Activated T-cell treated with anti-CD3 and anti-CD28 coated beads, Interleukin-2, amount 50 U/mL, for 4 hours (primary cell): ENCODE results near the gene WDFY2. TPM values are rescaled to one million over a fixed set of nuclear protein-coding genes. Genes with fewer than 3 reads are reported as not detected.

Experiments used
- ATAC-seq, 2 donors: fragments of 200-7000 bp; cut with Tn5 transposase; one replicate each; pipeline ENCODE4 v1.10.0; 2021
- DNase-seq: peaks from one replicate; pipeline ENCODE4 v3.0.0-alpha.2; 2020
- H3K27me3 Mint-ChIP-seq: one replicate; pipeline ENCODE4 v1.8.0; 2021; ENCODE audit warnings: low read depth, mixed read lengths
- H3K36me3 Mint-ChIP-seq: one replicate; pipeline ENCODE4 v1.8.0; 2022; ENCODE audit warnings: mixed read lengths; ENCODE audit not compliant: insufficient read depth
- H3K4me1 Mint-ChIP-seq: one replicate; pipeline ENCODE4 v1.8.0; 2021; ENCODE audit warnings: low read depth, mixed read lengths
- H3K4me3 Mint-ChIP-seq: one replicate; pipeline ENCODE4 v1.8.0; 2021; ENCODE audit warnings: mild to moderate bottlenecking, moderate library complexity, mixed read lengths
- H3K9me3 Mint-ChIP-seq: one replicate; pipeline ENCODE4 v1.8.0; 2021; ENCODE audit warnings: mixed read lengths
- total RNA-seq, 3 donors: library from RNA; stranded (reverse); gene quantifications; one replicate each; pipeline ENCODE4 v1.2.1, GENCODE V29; 2021

WDFY2 gene
- total RNA-seq, 3 donors from 2014 or later = 4.9 to 6.7 (median 6.3) TPM

GRCh38 chr13:51778392-51778791, 194.1 kb downstream of the WDFY2 start:
- ATAC-seq (no peak), DNase-seq (no peak)
- Mint-ChIP-seq H3K4me3 (no peak overlapping the region), H3K4me1 (no peaks in the 10 kb centered on the region), H3K9me3 (no peaks in the 10 kb centered on the region), H3K36me3 (peaks cover 7% of the 10 kb centered on the region), H3K27me3 (no peaks in the 10 kb centered on the region)

GRCh38 chr13:51780099-51780498, 195.8 kb downstream of the WDFY2 start:
- H3K9me3 Mint-ChIP-seq = no peaks in the 10 kb centered on the region
- ATAC-seq = no peak

GRCh38 chr13:51781246-51782022, 197.2 kb downstream of the WDFY2 start:
- Mint-ChIP-seq H3K4me1 (no peaks in the 10 kb centered on the region), H3K4me3 (no peak overlapping the region), H3K36me3 (peaks cover 7% of the 10 kb centered on the region), H3K27me3 (no peaks in the 10 kb centered on the region), H3K9me3 (no peaks in the 10 kb centered on the region)
- ATAC-seq (peak; percentile 58 to 63), DNase-seq (no peak)

More at GRCh38 chr13:51780099-51780498, 195.8 kb downstream of the WDFY2 start:
- no peaks in the 10 kb centered on the region for H3K4me1 Mint-ChIP-seq
- no peak overlapping the region for H3K4me3 Mint-ChIP-seq
- H3K27me3 Mint-ChIP-seq = no peaks in the 10 kb centered on the region
- DNase-seq = no peak
- H3K36me3 Mint-ChIP-seq = peaks cover 7% of the 10 kb centered on the region

GRCh38 chr13:51782026-51782710, 197.9 kb downstream of the WDFY2 start:
- DNase-seq = no peak
- peaks cover 7% of the 10 kb centered on the region for H3K36me3 Mint-ChIP-seq
- no peak overlapping the region for H3K4me3 Mint-ChIP-seq
- no peak for ATAC-seq
- H3K4me1 Mint-ChIP-seq = no peaks in the 10 kb centered on the region
- no peaks in the 10 kb centered on the region for H3K27me3 Mint-ChIP-seq
- H3K9me3 Mint-ChIP-seq = no peaks in the 10 kb centered on the region

GRCh38 chr13:51783428-51784094, 199.3 kb downstream of the WDFY2 start:
- Mint-ChIP-seq H3K27me3 (no peaks in the 10 kb centered on the region), H3K4me1 (no peaks in the 10 kb centered on the region), H3K4me3 (no peak overlapping the region), H3K36me3 (peaks cover 11% of the 10 kb centered on the region), H3K9me3 (no peaks in the 10 kb centered on the region)
- DNase-seq (no peak), ATAC-seq (no peak)

GRCh38 chr13:51784097-51784496, 199.8 kb downstream of the WDFY2 start:
- no peaks in the 10 kb centered on the region for H3K9me3 Mint-ChIP-seq
- ATAC-seq (no peak), DNase-seq (no peak)
- no peak overlapping the region for H3K4me3 Mint-ChIP-seq
- H3K27me3 Mint-ChIP-seq = no peaks in the 10 kb centered on the region
- H3K36me3 Mint-ChIP-seq = peaks cover 10% of the 10 kb centered on the region
- H3K4me1 Mint-ChIP-seq = no peaks in the 10 kb centered on the region

DNA sequence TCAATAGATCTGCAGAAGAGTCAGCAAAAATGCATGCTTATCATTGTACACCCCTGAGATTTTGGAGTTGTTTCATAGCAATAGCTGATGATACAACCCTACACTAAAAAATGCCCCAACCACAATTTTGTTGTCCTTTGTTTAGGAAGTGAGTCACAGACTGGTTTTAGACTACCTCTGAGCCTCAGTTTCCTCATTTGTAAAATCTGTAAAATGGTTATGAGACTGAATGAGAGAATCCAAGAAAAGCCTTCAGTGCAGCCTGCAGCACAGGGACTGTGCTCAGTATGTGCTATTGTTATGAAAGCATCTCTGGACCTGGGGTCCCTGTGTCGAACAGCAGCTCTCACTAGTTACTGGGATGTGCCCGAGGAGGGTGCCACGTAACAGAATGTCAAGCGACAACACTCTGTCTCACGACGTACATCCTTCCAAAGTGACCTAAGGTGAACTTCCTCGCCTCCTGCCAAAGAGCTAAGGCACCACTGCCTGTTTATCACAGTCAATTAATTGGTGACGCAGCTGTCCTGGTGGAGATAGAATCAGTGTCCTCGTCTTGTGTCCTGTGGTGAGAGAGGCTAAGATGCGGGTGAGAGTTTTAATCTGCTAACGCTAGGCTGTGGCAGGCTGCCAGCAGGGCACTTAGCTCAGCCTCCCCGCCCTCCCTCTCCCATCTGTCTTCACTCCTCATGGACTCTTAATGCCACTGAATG, 201.6 kb downstream of the WDFY2 start:
- peaks cover 14% of the 10 kb centered on the region for H3K36me3 Mint-ChIP-seq
- H3K27me3 Mint-ChIP-seq = no peaks in the 10 kb centered on the region
- no peaks in the 10 kb centered on the region for H3K4me1 Mint-ChIP-seq
- ATAC-seq = no peak
- H3K9me3 Mint-ChIP-seq = no peaks in the 10 kb centered on the region
- H3K4me3 Mint-ChIP-seq = no peak overlapping the region
- no peak for DNase-seq

DNA sequence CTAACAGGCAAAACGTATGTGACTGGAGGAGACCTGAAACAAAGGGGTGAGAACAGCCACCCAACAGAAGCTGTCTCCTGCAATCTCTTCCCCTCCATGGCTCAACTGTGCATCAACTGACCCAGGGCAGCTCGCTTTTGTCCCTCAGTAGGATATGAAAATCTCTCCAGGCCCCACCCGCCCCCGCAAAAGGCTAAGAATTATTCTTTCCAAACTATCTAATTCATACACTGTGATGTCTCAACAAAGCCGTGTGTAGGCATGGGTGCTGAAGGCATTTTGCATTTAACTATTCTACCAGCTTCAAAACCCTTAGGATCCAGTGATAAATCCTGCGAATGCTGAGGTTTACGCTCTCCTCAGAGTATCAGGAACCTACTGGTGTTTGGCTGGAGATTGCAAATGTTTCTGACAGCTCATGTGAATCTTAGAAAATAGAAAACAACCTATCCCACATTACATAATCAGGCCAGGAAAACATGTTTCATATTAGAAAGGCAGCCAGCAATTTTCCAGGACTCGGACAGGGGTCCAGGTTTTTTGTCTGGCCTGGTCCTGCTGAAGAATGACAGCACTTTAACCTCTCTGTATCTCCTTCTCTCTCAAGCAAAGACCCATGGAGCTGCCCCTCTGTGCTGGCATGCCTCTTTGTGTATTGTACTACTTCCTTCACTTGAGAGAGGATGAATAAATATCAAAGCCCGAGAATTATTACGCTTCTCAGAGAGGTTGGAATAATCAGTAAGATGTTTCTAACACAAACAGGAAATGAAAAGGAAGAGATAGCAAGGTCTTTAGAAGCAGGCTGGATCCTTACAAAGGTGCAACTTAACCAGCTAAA, 202.4 kb downstream of the WDFY2 start:
- DNase-seq = no peak
- Mint-ChIP-seq H3K27me3 (no peaks in the 10 kb centered on the region), H3K36me3 (peaks cover 15% of the 10 kb centered on the region), H3K4me1 (no peaks in the 10 kb centered on the region), H3K4me3 (no peak overlapping the region), H3K9me3 (no peaks in the 10 kb centered on the region)
- ATAC-seq = no peak

- DNase-seq (peak; percentile 50), ATAC-seq (peak; percentile 95 to 96)
- peaks cover 24% of the 10 kb centered on the region for H3K4me1 Mint-ChIP-seq
- H3K36me3 Mint-ChIP-seq = peaks cover 17% of the 10 kb centered on the region
- no peaks in the 10 kb centered on the region for H3K27me3 Mint-ChIP-seq
- H3K4me3 Mint-ChIP-seq = no peak overlapping the region
- no peaks in the 10 kb centered on the region for H3K9me3 Mint-ChIP-seq
These were observed 209.5 kb downstream of the WDFY2 start for GRCh38 chr13:51793570-51794271.

GRCh38 chr13:51794964-51795363, 210.7 kb downstream of the WDFY2 start:
- Mint-ChIP-seq H3K4me3 (no peak overlapping the region), H3K36me3 (peaks cover 13% of the 10 kb centered on the region), H3K4me1 (peaks cover 24% of the 10 kb centered on the region), H3K9me3 (no peaks in the 10 kb centered on the region), H3K27me3 (no peaks in the 10 kb centered on the region)
- DNase-seq (no peak), ATAC-seq (no peak)

DNA sequence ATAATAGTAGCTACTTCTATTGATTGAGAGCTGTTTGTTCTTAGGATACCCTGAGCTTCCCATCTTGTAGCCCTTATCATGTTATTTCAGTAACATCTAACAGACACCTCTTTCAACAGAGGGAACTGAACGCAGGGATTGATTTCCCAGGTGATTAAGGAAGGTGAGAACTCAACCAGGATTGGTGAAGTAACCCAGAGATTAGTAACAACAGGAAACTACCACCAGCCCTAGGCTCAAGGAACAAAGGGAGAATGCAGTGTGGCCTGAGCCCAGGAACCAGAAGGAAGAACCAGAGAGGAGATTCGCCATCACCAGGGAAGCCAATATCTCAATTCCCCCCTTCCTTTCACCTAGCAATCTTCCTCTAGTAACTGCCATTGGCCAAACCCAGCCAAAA, 211.2 kb downstream of the WDFY2 start:
- no peak for DNase-seq
- Mint-ChIP-seq H3K27me3 (no peaks in the 10 kb centered on the region), H3K36me3 (peaks cover 11% of the 10 kb centered on the region), H3K4me1 (peaks cover 27% of the 10 kb centered on the region), H3K9me3 (no peaks in the 10 kb centered on the region), H3K4me3 (no peak overlapping the region)
- no peak for ATAC-seq

GRCh38 chr13:51796546-51796945, 212.3 kb downstream of the WDFY2 start:
- ATAC-seq = no peak
- Mint-ChIP-seq H3K4me3 (no peak overlapping the region), H3K9me3 (no peaks in the 10 kb centered on the region), H3K36me3 (peaks cover 8% of the 10 kb centered on the region), H3K27me3 (no peaks in the 10 kb centered on the region), H3K4me1 (peaks cover 33% of the 10 kb centered on the region)
- no peak for DNase-seq
